Uterus (tissue), 4 donors: Measurements from ENCODE around the gene FAM174C. TPM values are rescaled to one million over a fixed set of nuclear protein-coding genes. Genes with fewer than 3 reads are reported as not detected.

Experiments
- DNase-seq, 2 donors: peaks; one replicate each; pipeline ENCODE4 v3.0.0-alpha.2; 2019 to 2020
- H3K27ac ChIP-seq, 2 donors: fragments of 200-600 bp; sonication (generic); 1 replicate in 1 of 2; 2 replicates in 1 of 2; pipeline ENCODE4 v1.5.1; 2016 to 2018
- H3K27me3 ChIP-seq, 2 donors: fragments of 200-600 bp; sonication (generic); one replicate each; pipeline ENCODE4 v1.5.1; 2018 to 2019; ENCODE audit warnings: control low read depth in 1 of 2
- H3K36me3 ChIP-seq, 2 donors: fragments of 200-600 bp; sonication (generic); one replicate each; pipeline ENCODE4 v1.5.1; 2019; ENCODE audit warnings: control low read depth in 1 of 2
- H3K4me1 ChIP-seq, 2 donors: fragments of 200-600 bp; sonication (generic); one replicate each; pipeline ENCODE4 v1.5.1; 2018 to 2019; ENCODE audit warnings: control low read depth in 1 of 2
- H3K4me3 ChIP-seq, 2 donors: fragments of 200-600 bp; sonication (generic); 1 replicate in 1 of 2; 2 replicates in 1 of 2; pipeline ENCODE4 v1.5.1; 2018 to 2019; ENCODE audit warnings: mild to moderate bottlenecking in 1 of 2
- H3K9me3 ChIP-seq, 2 donors: fragments of 200-600 bp; sonication (generic); one replicate each; pipeline ENCODE4 v1.5.1; 2019; ENCODE audit warnings: control low read depth in 1 of 2
- POLR2A ChIP-seq, 2 donors: fragments of 450-650 bp; IDR thresholded peaks; one replicate each; pipeline ENCODE4 v1.6.1; 2016; ENCODE audit warnings: antibody characterized with exemption in 2 of 2, mild to moderate bottlenecking in 1 of 2, moderate library complexity in 1 of 2
- intact Hi-C: fragments of 100-400 bp; cut with DNase I; formaldehyde crosslinking; loops from one replicate; pipeline ENCODE4 v1.15.1; 2023; ENCODE audit warnings: low total_unique reads
- total RNA-seq, 4 donors: library from RNA; depleted of rRNA in 3 of 4; stranded (reverse); fragments of >200 nt in 3 of 4; gene quantifications; one replicate each; pipeline versions ENCODE4 v1.1.0 to v1.2.4, GENCODE V29; 2014 to 2023
- TF ChIP-seq, protein P1 (sequence below), 4 experiments: fragments of 200-600 bp in 2 of 4; fragments of 450-650 bp in 2 of 4; sonication (generic) in 2 of 4; IDR thresholded peaks; one replicate each; pipeline ENCODE4 v1.5.1; 2016 to 2019; ENCODE audit warnings: antibody characterized with exemption in 4 of 4, mild to moderate bottlenecking in 2 of 4, moderate library complexity in 1 of 4
- donor health status: DM: yes; HTN: yes; CAD: no.

FAM174C gene
- total RNA-seq, 4 donors from 2014 or later, result 2.1 to 24.3 (median 7.1) TPM

DNA sequence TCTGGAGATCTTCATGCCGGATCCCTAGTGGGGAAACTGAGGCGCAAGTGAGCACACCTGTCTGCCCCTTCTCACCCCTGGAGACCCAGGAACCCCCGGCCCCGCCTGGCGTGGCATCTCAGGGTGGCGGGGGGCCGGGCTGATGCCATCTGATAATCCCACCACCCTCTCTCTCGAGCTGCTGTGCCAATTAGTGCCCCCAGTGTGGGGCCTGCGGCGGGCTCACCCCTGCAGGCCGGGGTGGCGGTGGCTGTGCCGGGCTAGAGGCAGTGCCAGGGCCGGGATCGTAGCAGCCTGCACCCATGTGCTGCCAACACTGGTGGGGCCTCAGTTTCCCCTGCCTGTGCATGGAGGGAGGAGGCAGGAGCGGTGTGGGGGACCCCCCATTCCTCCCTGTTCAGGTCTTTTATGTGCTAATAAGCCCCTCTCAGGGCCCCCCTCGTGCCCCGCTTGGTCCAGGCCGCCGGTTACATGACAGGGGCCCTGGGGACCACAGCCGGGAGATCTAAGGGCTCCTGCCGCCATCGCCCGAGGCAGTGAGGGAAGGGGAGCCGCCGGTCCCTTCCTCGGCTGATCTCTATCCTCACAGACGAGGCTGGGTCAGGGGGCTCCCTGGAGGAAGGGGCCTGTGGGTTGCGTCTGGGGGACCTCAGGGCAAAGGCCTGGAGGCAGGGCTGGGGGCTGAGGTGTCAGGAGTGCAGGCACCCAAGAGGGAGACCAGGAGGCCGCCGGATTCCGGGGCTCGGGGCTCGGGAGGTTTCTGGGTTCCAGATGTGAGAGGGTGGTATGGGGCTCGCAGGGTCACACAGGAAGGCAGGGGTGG is 18.7 kb downstream of the FAM174C start:
- Histone ChIP-seq H3K36me3 (no peaks in the 10 kb centered on the region), H3K27me3 (peaks cover 9 to 19% of the 10 kb centered on the region in 2 donors), H3K4me1 (peaks cover 0 to 8% of the 10 kb centered on the region in 2 donors), H3K9me3 (no peaks in the 10 kb centered on the region), H3K4me3 (no peak overlapping the region), H3K27ac (no peak overlapping the region)
- TF ChIP-seq POLR2A (IDR thresholded peaks at IDR 0.05), result no peak
- TF ChIP-seq, protein P1, sequence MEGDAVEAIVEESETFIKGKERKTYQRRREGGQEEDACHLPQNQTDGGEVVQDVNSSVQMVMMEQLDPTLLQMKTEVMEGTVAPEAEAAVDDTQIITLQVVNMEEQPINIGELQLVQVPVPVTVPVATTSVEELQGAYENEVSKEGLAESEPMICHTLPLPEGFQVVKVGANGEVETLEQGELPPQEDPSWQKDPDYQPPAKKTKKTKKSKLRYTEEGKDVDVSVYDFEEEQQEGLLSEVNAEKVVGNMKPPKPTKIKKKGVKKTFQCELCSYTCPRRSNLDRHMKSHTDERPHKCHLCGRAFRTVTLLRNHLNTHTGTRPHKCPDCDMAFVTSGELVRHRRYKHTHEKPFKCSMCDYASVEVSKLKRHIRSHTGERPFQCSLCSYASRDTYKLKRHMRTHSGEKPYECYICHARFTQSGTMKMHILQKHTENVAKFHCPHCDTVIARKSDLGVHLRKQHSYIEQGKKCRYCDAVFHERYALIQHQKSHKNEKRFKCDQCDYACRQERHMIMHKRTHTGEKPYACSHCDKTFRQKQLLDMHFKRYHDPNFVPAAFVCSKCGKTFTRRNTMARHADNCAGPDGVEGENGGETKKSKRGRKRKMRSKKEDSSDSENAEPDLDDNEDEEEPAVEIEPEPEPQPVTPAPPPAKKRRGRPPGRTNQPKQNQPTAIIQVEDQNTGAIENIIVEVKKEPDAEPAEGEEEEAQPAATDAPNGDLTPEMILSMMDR (IDR thresholded peaks at IDR 0.05), result no peak
- intact Hi-C loops, result no loop called here
- DNase-seq, result no peak

DNA sequence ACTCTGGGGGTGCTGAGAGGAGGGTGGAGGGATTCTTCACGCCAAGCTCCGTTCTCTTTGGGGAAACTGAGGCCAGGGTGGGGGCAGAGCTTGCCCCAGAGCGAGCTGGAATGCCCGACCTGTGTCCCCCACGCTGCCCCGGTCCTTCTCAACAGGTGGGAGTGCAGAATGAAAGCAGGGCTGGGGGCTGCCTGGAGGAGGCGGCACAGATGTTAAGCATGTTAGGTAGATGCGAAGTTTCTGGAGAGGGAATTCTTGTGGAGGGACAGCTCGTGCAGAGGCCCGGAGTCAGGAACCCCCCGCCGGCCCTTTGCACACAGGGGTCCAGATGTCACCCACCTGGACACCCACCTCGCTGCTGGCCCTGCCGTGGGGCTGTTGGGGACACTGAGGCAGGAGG is 19.4 kb downstream of the FAM174C start:
- intact Hi-C loops, result no loop called here
- peaks cover 9 to 19% of the 10 kb centered on the region in 2 donors for H3K27me3 ChIP-seq

DNA sequence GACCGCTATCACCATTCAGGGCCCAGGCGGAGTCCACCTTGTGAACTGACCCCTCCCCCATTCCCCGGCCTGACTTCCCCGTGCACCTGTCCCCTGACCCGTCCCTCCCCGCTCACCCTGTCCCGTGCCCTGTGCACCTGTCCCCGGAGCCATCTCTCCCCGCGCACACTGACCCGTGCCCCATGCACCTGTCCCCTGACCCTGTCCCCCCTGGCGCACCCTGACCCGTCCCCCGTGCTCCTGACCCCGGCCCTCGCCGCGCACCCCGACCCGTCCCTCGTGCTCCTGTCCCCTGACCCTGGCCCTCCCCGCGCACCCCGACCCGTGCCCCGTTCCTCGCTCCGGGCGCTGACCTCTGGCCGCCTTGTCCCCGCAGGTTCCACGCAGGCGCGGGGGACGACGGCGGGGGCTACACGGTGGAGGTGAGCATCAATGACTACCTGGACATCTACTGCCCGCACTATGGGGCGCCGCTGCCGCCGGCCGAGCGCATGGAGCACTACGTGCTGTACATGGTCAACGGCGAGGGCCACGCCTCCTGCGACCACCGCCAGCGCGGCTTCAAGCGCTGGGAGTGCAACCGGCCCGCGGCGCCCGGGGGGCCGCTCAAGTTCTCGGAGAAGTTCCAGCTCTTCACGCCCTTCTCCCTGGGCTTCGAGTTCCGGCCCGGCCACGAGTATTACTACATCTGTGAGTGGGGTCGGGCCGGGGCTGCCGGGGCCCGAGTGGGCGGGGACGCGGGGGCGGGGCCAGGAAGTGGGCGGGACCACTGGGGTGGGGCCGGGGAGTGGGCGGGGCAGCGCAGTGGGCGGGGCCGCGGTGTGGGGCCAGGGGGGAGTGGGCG is 20.1 kb downstream of the FAM174C start:
- Histone ChIP-seq H3K4me3 (no peak overlapping the region), H3K27ac (no peak overlapping the region), H3K9me3 (no peaks in the 10 kb centered on the region), H3K36me3 (no peaks in the 10 kb centered on the region), H3K4me1 (peaks cover 0 to 8% of the 10 kb centered on the region in 2 donors), H3K27me3 (peaks cover 9 to 19% of the 10 kb centered on the region in 2 donors)
- no peak for DNase-seq
- intact Hi-C loops, result no loop called here
- TF ChIP-seq, protein P1 (IDR thresholded peaks at IDR 0.05), result no peak
- TF ChIP-seq POLR2A (IDR thresholded peaks at IDR 0.05), result no peak

More for the DNA sequence above, 19.4 kb downstream of the FAM174C start:
- peaks cover 0 to 8% of the 10 kb centered on the region in 2 donors for H3K4me1 ChIP-seq
- DNase-seq, result no peak
- H3K27ac ChIP-seq, result no peak overlapping the region
- H3K36me3 ChIP-seq, result no peaks in the 10 kb centered on the region
- no peak for TF ChIP-seq POLR2A (IDR thresholded peaks at IDR 0.05)
- TF ChIP-seq, protein P1 (IDR thresholded peaks at IDR 0.05), result no peak
- H3K9me3 ChIP-seq, result no peaks in the 10 kb centered on the region
- no peak overlapping the region for H3K4me3 ChIP-seq

DNA sequence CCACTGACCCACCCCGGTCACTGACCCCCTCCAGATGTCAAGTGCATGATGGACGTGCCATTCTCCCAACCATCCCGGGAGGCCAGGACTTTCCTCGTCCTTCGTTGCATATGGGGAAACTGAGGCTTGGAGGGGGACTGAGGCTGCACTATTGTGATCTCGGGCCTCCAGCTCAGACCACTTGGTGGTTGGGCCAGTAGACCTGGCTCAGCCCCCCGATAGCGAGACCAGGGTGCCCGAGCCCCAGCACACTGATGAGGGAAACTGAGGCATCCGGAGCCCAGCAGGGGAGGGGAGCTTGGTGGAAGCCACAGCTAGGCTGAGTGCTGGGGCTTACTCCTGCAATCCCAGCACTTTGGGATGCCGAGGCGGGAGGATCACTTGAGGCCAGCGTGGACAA is 20.7 kb downstream of the FAM174C start:
- no peaks in the 10 kb centered on the region for H3K36me3 ChIP-seq
- peaks cover 0 to 8% of the 10 kb centered on the region in 2 donors for H3K4me1 ChIP-seq
- H3K27me3 ChIP-seq, result peaks cover 9 to 19% of the 10 kb centered on the region in 2 donors
- H3K4me3 ChIP-seq, result no peak overlapping the region
- DNase-seq, result no peak
- TF ChIP-seq, protein P1 (IDR thresholded peaks at IDR 0.05), result no peak
- TF ChIP-seq POLR2A (IDR thresholded peaks at IDR 0.05), result no peak
- H3K27ac ChIP-seq, result no peak overlapping the region
- intact Hi-C loops, result no loop called here
- no peaks in the 10 kb centered on the region for H3K9me3 ChIP-seq
